Breast epithelium (tissue), 3 donors: ENCODE data around the gene CFAP65.

Experiments used
- POLR2AphosphoS5 ChIP-seq, 3 donors: sonication (generic); formaldehyde crosslinking; IDR thresholded peaks; one replicate each; pipeline ENCODE4 v1.6.1; 2017; ENCODE audit warnings: antibody characterized with exemption in 3 of 3
- TF ChIP-seq, protein P1 (sequence below), 3 donors: fragments of 450-650 bp; IDR thresholded peaks; one replicate each; pipeline ENCODE4 v1.5.1; 2016 to 2017; ENCODE audit warnings: antibody characterized with exemption in 3 of 3, mild to moderate bottlenecking in 3 of 3, moderate library complexity in 3 of 3

DNA sequence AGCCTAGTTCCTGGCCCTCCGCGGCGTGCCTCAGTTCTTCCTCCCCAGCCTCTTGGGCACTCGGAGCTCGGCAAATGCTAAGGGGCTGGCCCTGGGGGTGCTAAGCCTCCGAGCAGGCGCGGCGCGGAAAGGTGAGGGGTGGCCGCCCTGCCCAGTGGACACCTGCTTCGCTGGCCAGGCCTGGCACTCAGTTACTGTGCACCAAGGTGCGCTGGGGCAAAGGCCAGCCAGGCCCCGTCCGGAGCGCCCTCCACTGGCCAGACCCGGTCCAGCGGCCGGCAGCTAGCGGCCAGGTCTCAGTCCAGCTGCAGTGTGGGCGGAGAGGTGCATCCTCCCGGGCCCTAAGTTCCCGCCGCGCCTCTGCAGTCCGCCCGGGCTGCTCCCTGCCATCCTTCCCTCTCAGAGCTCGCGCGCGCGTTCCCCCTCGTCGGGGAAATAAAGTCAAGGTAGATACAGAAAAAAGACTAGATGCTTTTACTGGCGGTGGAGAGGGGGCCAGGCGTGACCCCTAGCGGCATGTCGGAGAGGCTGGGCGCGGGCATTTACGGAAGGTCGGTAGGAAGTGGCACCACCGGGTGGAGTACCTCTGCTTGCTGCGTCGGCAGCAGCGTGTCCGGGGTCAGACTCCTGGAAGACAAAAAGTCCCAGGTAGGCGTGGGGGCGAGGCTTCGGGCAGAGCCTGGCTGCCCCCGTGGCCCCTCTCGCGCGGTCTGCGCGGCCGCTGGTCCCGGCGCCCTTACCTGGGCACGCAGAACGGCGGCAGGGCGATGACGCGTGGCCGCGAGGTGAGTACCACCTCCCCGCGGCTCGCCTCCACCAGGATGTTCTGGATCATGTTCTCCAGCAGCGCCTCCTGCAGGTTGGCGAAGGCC, 38.7 kb downstream of the CFAP65 start:
- TF ChIP-seq, protein P1, sequence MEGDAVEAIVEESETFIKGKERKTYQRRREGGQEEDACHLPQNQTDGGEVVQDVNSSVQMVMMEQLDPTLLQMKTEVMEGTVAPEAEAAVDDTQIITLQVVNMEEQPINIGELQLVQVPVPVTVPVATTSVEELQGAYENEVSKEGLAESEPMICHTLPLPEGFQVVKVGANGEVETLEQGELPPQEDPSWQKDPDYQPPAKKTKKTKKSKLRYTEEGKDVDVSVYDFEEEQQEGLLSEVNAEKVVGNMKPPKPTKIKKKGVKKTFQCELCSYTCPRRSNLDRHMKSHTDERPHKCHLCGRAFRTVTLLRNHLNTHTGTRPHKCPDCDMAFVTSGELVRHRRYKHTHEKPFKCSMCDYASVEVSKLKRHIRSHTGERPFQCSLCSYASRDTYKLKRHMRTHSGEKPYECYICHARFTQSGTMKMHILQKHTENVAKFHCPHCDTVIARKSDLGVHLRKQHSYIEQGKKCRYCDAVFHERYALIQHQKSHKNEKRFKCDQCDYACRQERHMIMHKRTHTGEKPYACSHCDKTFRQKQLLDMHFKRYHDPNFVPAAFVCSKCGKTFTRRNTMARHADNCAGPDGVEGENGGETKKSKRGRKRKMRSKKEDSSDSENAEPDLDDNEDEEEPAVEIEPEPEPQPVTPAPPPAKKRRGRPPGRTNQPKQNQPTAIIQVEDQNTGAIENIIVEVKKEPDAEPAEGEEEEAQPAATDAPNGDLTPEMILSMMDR (IDR thresholded peaks at IDR 0.05) = peak in 2 of 3 donors; percentile 32 to 45
- TF ChIP-seq POLR2AphosphoS5 (IDR thresholded peaks at IDR 0.05) = no peak
